Peyer's patch (tissue), 4 donors: ENCODE data around the gene NALCN. TPM values are rescaled to one million over a fixed set of nuclear protein-coding genes. Genes with fewer than 3 reads are reported as not detected.

ENCODE experiments used
- DNase-seq, 3 donors: peaks; one replicate each; pipeline ENCODE4 v3.0.0-alpha.2; 2017 to 2019
- H3K27ac ChIP-seq, 4 donors: fragments of 200-600 bp; sonication (generic); one replicate each; pipeline ENCODE4 v1.5.1; 2016 to 2019
- H3K27me3 ChIP-seq, 2 donors: fragments of 200-600 bp; sonication (generic); one replicate each; pipeline ENCODE4 v1.5.1; 2019
- H3K36me3 ChIP-seq, 3 donors: fragments of 200-600 bp; sonication (generic); one replicate each; pipeline ENCODE4 v1.5.1; 2016 to 2019
- H3K4me1 ChIP-seq, 4 donors: fragments of 200-600 bp; sonication (generic); one replicate each; pipeline ENCODE4 v1.5.1; 2016 to 2019
- H3K4me3 ChIP-seq, 4 donors: fragments of 200-600 bp; sonication (generic); 1 replicate in 3 of 4; 2 replicates in 1 of 4; pipeline ENCODE4 v1.5.1; 2016 to 2019; ENCODE audit warnings: mild to moderate bottlenecking in 1 of 4
- H3K9me3 ChIP-seq, 4 donors: fragments of 200-600 bp; sonication (generic); one replicate each; pipeline ENCODE4 v1.5.1; 2016 to 2019; ENCODE audit warnings: mild to moderate bottlenecking in 1 of 4
- POLR2A ChIP-seq, 2 donors: fragments of 450-650 bp; IDR thresholded peaks; one replicate each; pipeline ENCODE4 v1.5.1; 2017; ENCODE audit warnings: antibody characterized with exemption in 2 of 2, mild to moderate bottlenecking in 2 of 2, moderate library complexity in 2 of 2
- total RNA-seq, 4 donors: library from RNA; depleted of rRNA; stranded (reverse); fragments of >200 nt; gene quantifications; one replicate each; pipeline ENCODE4 v1.1.0, GENCODE V29; 2016
- TF ChIP-seq, protein P1 (sequence below), 6 experiments: fragments of 450-650 bp in 4 of 6; fragments of 200-600 bp in 2 of 6; sonication (generic) in 1 of 6; IDR thresholded peaks; one replicate each; pipeline ENCODE4 v1.5.1; 2017 to 2019; ENCODE audit warnings: antibody characterized with exemption in 6 of 6, mild to moderate bottlenecking in 3 of 6, moderate library complexity in 1 of 6

NALCN gene
- total RNA-seq, 4 donors from 2014 or later, result 0.13 to 0.18 TPM; not detected in 2

DNA sequence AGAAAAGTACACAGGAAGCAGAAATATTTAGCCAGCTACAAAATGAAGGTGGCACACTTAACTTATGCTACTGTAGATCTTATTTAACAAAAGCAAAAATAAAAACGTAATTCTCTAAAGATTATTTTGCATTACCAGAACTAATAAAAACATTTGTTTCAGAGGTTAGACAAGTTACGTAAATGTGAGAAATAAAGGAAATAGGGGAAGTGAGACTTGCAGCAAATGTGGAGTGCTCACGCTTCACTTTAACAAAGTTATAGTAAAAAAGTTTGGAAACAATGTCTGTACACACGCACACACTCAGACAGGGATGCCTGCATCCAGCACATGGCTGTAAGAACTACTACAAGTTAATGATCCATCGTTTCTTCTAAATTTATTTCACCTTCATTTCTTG, 83.7 kb downstream of the NALCN start:
- TF ChIP-seq, protein P1, sequence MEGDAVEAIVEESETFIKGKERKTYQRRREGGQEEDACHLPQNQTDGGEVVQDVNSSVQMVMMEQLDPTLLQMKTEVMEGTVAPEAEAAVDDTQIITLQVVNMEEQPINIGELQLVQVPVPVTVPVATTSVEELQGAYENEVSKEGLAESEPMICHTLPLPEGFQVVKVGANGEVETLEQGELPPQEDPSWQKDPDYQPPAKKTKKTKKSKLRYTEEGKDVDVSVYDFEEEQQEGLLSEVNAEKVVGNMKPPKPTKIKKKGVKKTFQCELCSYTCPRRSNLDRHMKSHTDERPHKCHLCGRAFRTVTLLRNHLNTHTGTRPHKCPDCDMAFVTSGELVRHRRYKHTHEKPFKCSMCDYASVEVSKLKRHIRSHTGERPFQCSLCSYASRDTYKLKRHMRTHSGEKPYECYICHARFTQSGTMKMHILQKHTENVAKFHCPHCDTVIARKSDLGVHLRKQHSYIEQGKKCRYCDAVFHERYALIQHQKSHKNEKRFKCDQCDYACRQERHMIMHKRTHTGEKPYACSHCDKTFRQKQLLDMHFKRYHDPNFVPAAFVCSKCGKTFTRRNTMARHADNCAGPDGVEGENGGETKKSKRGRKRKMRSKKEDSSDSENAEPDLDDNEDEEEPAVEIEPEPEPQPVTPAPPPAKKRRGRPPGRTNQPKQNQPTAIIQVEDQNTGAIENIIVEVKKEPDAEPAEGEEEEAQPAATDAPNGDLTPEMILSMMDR (IDR thresholded peaks at IDR 0.05), result no peak
- TF ChIP-seq POLR2A (IDR thresholded peaks at IDR 0.05), result no peak
- H3K27me3 ChIP-seq, result no peaks in the 10 kb centered on the region
- no peak overlapping the region for H3K4me3 ChIP-seq
- no peak for DNase-seq
- no peaks in the 10 kb centered on the region for H3K36me3 ChIP-seq
- no peaks in the 10 kb centered on the region for H3K4me1 ChIP-seq
- no peaks in the 10 kb centered on the region for H3K9me3 ChIP-seq
- H3K27ac ChIP-seq, result no peak overlapping the region

DNA sequence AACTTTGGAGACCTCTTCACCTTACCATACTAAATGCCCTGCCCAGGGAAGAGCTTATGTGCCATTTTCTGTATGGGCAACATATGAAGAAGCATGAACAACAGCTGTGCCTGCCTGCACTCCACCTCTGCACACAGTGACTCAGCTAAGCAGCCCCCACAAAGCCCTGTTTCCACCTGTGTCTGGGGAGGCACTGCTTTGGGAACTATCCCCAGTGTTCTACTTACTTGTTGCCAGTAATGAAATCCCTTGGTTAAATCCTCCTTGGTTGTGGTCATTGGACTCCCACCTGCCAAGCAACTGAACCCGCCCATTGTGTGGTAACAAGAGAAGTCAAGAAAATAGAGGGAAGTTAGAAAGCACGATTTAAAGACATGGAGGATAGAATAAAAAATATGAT, 84.6 kb downstream of the NALCN start:
- H3K36me3 ChIP-seq, result no peaks in the 10 kb centered on the region

DNA sequence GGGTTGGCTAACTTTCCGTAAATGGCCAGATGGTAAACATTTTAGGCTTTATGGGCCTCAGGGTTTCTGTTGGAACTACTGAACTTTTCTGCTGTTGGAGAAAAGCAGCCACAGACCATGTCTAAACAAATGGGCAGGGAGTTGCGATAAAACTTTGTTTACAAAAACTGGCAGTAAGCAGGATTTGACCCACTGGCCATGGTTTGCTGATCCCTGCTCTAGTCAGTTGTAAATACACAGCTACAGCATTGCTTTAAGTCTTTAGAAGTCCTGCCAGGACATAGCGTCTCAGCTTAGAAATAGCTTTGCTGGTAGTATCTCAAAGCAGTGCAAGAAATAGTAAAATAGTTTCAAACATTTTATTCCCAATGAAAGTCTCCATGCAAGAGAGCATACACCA, 88.4 kb downstream of the NALCN start:
- no peaks in the 10 kb centered on the region for H3K27me3 ChIP-seq
- TF ChIP-seq POLR2A (IDR thresholded peaks at IDR 0.05), result no peak
- TF ChIP-seq, protein P1 (IDR thresholded peaks at IDR 0.05), result no peak
- H3K27ac ChIP-seq, result no peak overlapping the region
- no peak overlapping the region for H3K4me3 ChIP-seq
- no peaks in the 10 kb centered on the region for H3K4me1 ChIP-seq
- no peak for DNase-seq
- H3K36me3 ChIP-seq, result no peaks in the 10 kb centered on the region
- no peaks in the 10 kb centered on the region for H3K9me3 ChIP-seq

More for the DNA sequence above, 84.6 kb downstream of the NALCN start:
- Histone ChIP-seq H3K4me3 (no peak overlapping the region), H3K9me3 (no peaks in the 10 kb centered on the region), H3K27me3 (no peaks in the 10 kb centered on the region), H3K4me1 (no peaks in the 10 kb centered on the region), H3K27ac (no peak overlapping the region)
- DNase-seq, result no peak
- TF ChIP-seq, protein P1 (IDR thresholded peaks at IDR 0.05), result no peak

DNA sequence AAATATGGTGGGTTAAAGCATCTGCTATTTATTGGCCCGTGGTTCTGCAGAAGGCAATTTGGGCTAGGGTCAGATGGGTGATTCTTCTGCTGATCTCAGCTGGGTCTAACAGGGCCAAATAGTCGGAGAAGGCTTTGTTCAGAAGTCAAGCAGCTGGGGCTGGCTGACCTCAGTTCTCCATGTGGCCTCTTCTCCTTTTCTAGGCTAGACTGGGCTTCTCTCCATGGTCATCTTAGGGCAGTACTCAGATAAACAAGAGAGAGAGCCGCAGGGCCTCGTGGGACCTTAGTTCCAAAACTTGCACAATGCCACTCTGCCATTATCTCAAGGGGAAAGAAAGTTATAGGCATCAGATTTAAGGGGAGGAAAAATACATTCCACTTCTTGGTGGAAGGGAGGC, 89.6 kb downstream of the NALCN start:
- TF ChIP-seq POLR2A (IDR thresholded peaks at IDR 0.05), result no peak
- TF ChIP-seq, protein P1 (IDR thresholded peaks at IDR 0.05), result no peak
- no peak overlapping the region for H3K4me3 ChIP-seq

DNA sequence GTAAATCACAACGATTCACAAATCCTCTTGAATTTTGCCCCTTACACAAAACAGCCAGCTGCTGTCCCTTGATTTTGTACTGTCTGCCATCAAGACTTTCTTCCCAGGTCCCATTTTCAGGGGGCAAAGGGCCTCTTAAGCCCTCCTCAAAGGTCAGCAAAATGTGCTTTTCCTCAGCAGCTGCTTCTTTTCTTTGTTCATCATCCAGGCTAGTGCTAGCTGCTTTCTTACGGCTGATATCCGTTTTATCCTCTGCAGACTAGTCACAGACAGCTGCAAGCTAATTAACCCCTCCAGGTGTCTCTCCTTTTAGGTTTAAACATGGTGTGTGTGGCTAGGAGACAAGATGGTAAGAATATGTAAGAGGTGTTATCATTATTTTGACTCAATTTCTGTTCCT, 90.9 kb downstream of the NALCN start:
- no peaks in the 10 kb centered on the region for H3K4me1 ChIP-seq
- no peaks in the 10 kb centered on the region for H3K36me3 ChIP-seq
- H3K27ac ChIP-seq, result no peak overlapping the region
- TF ChIP-seq POLR2A (IDR thresholded peaks at IDR 0.05), result no peak
- TF ChIP-seq, protein P1 (IDR thresholded peaks at IDR 0.05), result no peak
- DNase-seq, result no peak
- H3K4me3 ChIP-seq, result no peak overlapping the region
- H3K27me3 ChIP-seq, result no peaks in the 10 kb centered on the region
- no peaks in the 10 kb centered on the region for H3K9me3 ChIP-seq

More for the DNA sequence above, 89.6 kb downstream of the NALCN start:
- Histone ChIP-seq H3K36me3 (no peaks in the 10 kb centered on the region), H3K9me3 (no peaks in the 10 kb centered on the region), H3K27me3 (no peaks in the 10 kb centered on the region), H3K4me1 (no peaks in the 10 kb centered on the region), H3K27ac (no peak overlapping the region)
- no peak for DNase-seq

DNA sequence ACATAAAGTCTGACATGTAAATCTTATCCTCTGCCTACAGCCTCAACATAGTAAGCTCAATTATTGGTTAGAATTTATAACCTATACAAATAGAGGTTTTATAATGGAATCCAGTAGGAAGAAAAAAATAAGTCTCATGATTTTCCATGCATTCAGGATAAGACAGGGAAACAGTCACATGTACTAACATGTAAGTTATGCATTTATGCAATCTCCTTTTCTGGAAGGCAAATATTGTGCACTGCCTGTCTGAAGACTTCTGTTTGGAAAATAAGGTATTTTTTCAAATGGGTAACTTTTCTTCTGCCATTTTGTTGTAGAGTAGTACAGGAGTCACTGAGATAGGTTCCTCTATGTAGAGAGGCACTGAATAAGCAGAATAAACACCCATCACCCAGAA, 92.7 kb downstream of the NALCN start:
- Histone ChIP-seq H3K36me3 (no peaks in the 10 kb centered on the region), H3K9me3 (no peaks in the 10 kb centered on the region), H3K4me1 (no peaks in the 10 kb centered on the region), H3K27ac (no peak overlapping the region), H3K4me3 (no peak overlapping the region), H3K27me3 (no peaks in the 10 kb centered on the region)
- TF ChIP-seq, protein P1 (IDR thresholded peaks at IDR 0.05), result no peak
- no peak for TF ChIP-seq POLR2A (IDR thresholded peaks at IDR 0.05)
- no peak for DNase-seq
